SK-N-SH treated with all-trans-retinoic acid at 6 μM for 48 hours (cell line): ENCODE results near the gene SLC22A4.

Experiments
- ARNTL ChIP-seq: fragments of 450-650 bp; formaldehyde crosslinking; IDR thresholded peaks from 2 replicates; pipeline ENCODE4 v1.5.0; 2020; ENCODE audit warnings: low read depth, mild to moderate bottlenecking, moderate library complexity, borderline replicate concordance
- BACH2 ChIP-seq: fragments of 250-450 bp; sonication (Bioruptor Pico); IDR thresholded peaks from 2 replicates; pipeline ENCODE4 v1.9.0; 2021; ENCODE audit warnings: mild to moderate bottlenecking, borderline replicate concordance
- CREB5 ChIP-seq: fragments of 250-450 bp; sonication (Bioruptor Pico); IDR thresholded peaks from 2 replicates; pipeline ENCODE4 v1.5.1; 2020; ENCODE audit warnings: low read depth, mild to moderate bottlenecking, moderate library complexity
- CSDC2 ChIP-seq: fragments of 250-450 bp; sonication (Bioruptor Pico); IDR thresholded peaks from 2 replicates; pipeline ENCODE4 v1.5.0; 2020; ENCODE audit warnings: mild to moderate bottlenecking, moderate library complexity
- GLIS3 ChIP-seq: fragments of 250-450 bp; sonication (Bioruptor Pico); IDR thresholded peaks from 2 replicates; pipeline ENCODE4 v1.5.0; 2020; ENCODE audit warnings: mild to moderate bottlenecking, moderate library complexity
- OSR1 ChIP-seq: fragments of 250-450 bp; sonication (Bioruptor Pico); IDR thresholded peaks from 2 replicates; pipeline ENCODE4 v1.8.0; 2022; ENCODE audit warnings: moderate library complexity, mild to moderate bottlenecking, inconsistent platforms
- PATZ1 ChIP-seq: fragments of 250-450 bp; sonication (Bioruptor Pico); IDR thresholded peaks from 2 replicates; pipeline ENCODE4 v1.8.0; 2020; ENCODE audit warnings: mild to moderate bottlenecking, moderate library complexity, borderline replicate concordance
- RARB ChIP-seq: fragments of 250-450 bp; sonication (Bioruptor Pico); IDR thresholded peaks from 2 replicates; pipeline ENCODE4 v1.8.0; 2021; ENCODE audit warnings: mild to moderate bottlenecking, moderate library complexity
- TCF4 ChIP-seq: fragments of 250-450 bp; sonication (Bioruptor Pico); IDR thresholded peaks from 2 replicates; pipeline ENCODE4 v1.8.0; 2021; ENCODE audit warnings: mild to moderate bottlenecking, moderate library complexity, borderline replicate concordance
- TOX ChIP-seq: fragments of 250-450 bp; sonication (Bioruptor Pico); IDR thresholded peaks from 2 replicates; pipeline ENCODE4 v1.8.0; 2021; ENCODE audit warnings: mild to moderate bottlenecking, moderate library complexity, borderline replicate concordance
- ZC3H10 ChIP-seq: fragments of 250-450 bp; sonication (Bioruptor Pico); IDR thresholded peaks from 2 replicates; pipeline ENCODE4 v1.5.1; 2021; ENCODE audit warnings: mild to moderate bottlenecking, moderate library complexity
- ZFP3 ChIP-seq: fragments of 250-450 bp; sonication (Bioruptor Pico); IDR thresholded peaks from 2 replicates; pipeline ENCODE4 v1.5.0; 2020; ENCODE audit warnings: mild to moderate bottlenecking, moderate library complexity
- ZFP30 ChIP-seq: fragments of 450-650 bp; formaldehyde crosslinking; IDR thresholded peaks from 2 replicates; pipeline ENCODE4 v1.5.0; 2022; ENCODE audit warnings: mild to moderate bottlenecking, moderate library complexity
- ZNF70 ChIP-seq: fragments of 450-650 bp; formaldehyde crosslinking; IDR thresholded peaks from 2 replicates; pipeline ENCODE4 v1.5.0; 2020; ENCODE audit warnings: mild to moderate bottlenecking, moderate library complexity

- TF ChIP-seq RARB (CRISPR knock-in tag) (no peak), PATZ1 (CRISPR knock-in tag) (no peak), ARNTL (CRISPR knock-in tag) (no peak), ZFP3 (CRISPR knock-in tag) (no peak), CREB5 (CRISPR knock-in tag) (no peak), ZNF70 (CRISPR knock-in tag) (no peak), ZC3H10 (CRISPR knock-in tag) (no peak), CSDC2 (CRISPR knock-in tag) (no peak), GLIS3 (CRISPR knock-in tag) (no peak), TCF4 (CRISPR knock-in tag) (no peak), ZFP30 (CRISPR knock-in tag) (no peak), TOX (CRISPR knock-in tag) (no peak), OSR1 (CRISPR knock-in tag) (no peak), BACH2 (CRISPR knock-in tag) (no peak)
These were observed 21.6 kb upstream of the SLC22A4 start for GRCh38 chr5:132272311-132273210.
